ENCODE results near the gene DBF4. TPM values are rescaled to one million over a fixed set of nuclear protein-coding genes. Genes with fewer than 3 reads are reported as not detected.
"Not testable (repeated sequence)": the region's sequence is repeated elsewhere in the genome, so short reads cannot be mapped to it uniquely, and the experiment has no call there.

Gene DBF4
- total RNA-seq, 2 experiments from 2014 or later = 82.6 to 85.9 TPM

DNA sequence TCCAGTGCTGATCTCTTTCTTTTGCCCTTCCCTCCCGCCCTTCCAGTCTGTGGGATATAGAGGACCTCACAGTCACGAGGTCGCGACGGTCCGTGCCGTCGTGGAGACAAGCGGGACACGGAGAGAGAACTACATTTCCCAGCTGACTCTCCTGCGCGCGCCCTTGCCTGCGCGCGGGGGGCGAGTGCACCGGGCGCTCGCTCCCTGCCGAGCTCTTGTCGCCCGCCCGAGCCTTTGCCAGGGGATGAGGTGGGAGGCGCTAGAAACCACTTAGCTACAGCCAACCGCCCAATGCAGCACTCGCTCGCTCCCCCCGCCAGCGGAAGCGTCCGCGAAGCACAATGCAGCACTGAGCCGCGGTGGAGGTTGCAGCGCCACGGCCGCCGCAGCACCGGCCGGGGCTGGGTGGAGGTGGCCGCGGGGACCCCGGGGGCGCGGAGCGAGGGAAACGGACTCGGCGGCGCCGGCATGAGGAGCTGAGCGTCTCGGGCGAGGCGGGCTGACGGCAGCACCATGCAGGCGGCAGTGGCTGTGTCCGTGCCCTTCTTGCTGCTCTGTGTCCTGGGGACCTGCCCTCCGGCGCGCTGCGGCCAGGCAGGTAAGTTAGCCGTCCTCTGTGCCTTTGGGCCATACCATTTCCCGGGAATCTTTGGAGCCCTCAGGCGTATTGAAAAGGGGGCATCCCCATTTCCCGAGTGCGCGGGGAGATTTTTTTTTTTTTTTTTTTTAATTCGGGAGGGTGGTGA is 57.8 kb downstream of the DBF4 start, which contains the start of gene ADAM22:
TSS of gene ADAM22 (plus strand) at position 299 of the 746 bp plus-strand sequence. CDS start at position 514, 215 bp downstream.
- H3K4me3 Mint-ChIP-seq = peak within 1 kb of the TSS; percentile 88
- CTCF ChIA-PET = interaction anchor here (0.8 to 1.3 kb wide), 5 partner anchors 13 to 290 kb away, joined by 3 to 5 read pairs (median 3); no protein-coding TSS in a partner anchor
- ATAC-seq (peak; percentile 98), DNase-seq (peak; percentile 92)
- H3K27me3 Mint-ChIP-seq (ENCODE audit: low read depth) = peaks cover 31% of the 10 kb centered on the region
- H3K36me3 Mint-ChIP-seq (ENCODE audit: low read depth) = no peaks in the 10 kb centered on the region
- H3K9me3 Mint-ChIP-seq (ENCODE audit: insufficient read depth) = no peaks in the 10 kb centered on the region
- peaks cover 15% of the 10 kb centered on the region for H3K4me1 Mint-ChIP-seq (ENCODE audit: low read depth)
- peak within 1 kb of the TSS; percentile 81 for H3K27ac Mint-ChIP-seq
- POLR2A ChIA-PET = interaction anchor here (0.6 to 1.2 kb wide), 3 partner anchors 10 to 157 kb away, joined by 3 to 4 read pairs (median 3); no protein-coding TSS in a partner anchor

DNA sequence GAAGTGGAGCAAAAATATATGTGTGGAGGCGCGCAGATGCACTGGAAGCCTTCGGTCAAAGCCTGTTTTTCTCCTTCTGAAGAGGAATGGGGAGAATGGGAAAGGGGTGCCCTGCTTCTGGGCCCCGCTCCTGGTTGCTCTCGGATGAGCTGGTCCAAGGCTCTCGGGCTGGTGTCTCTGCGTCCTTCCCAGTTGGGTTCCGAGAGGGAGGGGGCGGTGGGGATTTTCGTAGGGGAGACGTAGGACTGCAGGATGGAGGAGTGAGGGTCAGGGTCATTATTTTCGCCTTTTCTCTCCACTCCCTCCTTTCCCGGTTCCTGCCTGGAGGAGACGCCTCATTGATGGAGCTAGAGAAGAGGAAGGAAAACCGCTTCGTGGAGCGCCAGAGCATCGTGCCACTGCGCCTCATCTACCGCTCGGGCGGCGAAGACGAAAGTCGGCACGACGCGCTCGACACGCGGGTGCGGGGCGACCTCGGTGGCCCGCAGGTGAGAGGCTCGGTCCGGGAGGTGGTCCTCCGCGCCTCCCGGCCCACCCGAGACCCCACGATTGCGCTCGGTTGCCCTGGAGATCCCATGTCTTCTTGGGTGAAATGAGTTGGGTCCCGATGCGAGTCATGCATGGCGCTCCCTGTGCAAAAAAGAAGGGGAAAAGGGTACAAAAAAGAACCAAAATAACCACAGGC is 58.5 kb downstream of the DBF4 start:
- peak overlapping the region; percentile 81 for H3K27ac Mint-ChIP-seq
- no peaks in the 10 kb centered on the region for H3K9me3 Mint-ChIP-seq (ENCODE audit: insufficient read depth)
- CTCF ChIA-PET = interaction anchor here (1.0 to 1.3 kb wide), 4 partner anchors 9 to 175 kb away, joined by 3 to 4 read pairs (median 3); no protein-coding TSS in a partner anchor
- H3K36me3 Mint-ChIP-seq (ENCODE audit: low read depth) = no peaks in the 10 kb centered on the region
- H3K27me3 Mint-ChIP-seq (ENCODE audit: low read depth) = peaks cover 26% of the 10 kb centered on the region
- POLR2A ChIA-PET = interaction anchor here (0.6 to 1.2 kb wide), 2 partner anchors 9 kb away, joined by 3 read pairs; no protein-coding TSS in a partner anchor
- H3K4me1 Mint-ChIP-seq (ENCODE audit: low read depth) = peaks cover 15% of the 10 kb centered on the region
- ATAC-seq = peak; percentile 8
- peak; percentile 32 for DNase-seq
- H3K4me3 Mint-ChIP-seq = peak overlapping the region; percentile 88

DNA sequence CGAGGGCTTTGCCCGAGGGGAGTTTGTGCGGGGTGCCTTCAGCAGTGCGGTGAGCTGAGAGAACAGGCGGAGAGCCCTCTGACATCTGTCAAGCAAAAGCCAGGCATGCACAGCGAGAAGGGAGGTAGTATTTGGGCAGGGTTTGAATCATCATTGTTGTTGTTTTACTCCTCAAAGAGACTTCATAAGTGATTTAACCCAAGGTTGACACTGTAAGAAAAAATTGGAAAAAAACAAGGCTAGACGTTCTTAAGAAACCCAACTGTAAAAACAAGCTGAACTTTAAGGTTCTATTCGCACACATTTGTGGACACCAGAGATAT is 59.1 kb downstream of the DBF4 start:
- ATAC-seq (no peak), DNase-seq (no peak)
- Mint-ChIP-seq H3K4me3 (peak overlapping the region; percentile 88), H3K27ac (no peak overlapping the region), H3K27me3 (ENCODE audit: low read depth) (peaks cover 26% of the 10 kb centered on the region), H3K36me3 (ENCODE audit: low read depth) (no peaks in the 10 kb centered on the region), H3K4me1 (ENCODE audit: low read depth) (peaks cover 15% of the 10 kb centered on the region), H3K9me3 (ENCODE audit: insufficient read depth) (no peaks in the 10 kb centered on the region)
- CTCF ChIA-PET = interaction anchor here (1.0 kb wide), 2 partner anchors 10 to 429 kb away, joined by 3 read pairs; no protein-coding TSS in a partner anchor
- POLR2A ChIA-PET = interaction anchor here (0.6 kb wide), 1 partner anchor 8 kb away, joined by 3 read pairs; no protein-coding TSS in a partner anchor

DNA sequence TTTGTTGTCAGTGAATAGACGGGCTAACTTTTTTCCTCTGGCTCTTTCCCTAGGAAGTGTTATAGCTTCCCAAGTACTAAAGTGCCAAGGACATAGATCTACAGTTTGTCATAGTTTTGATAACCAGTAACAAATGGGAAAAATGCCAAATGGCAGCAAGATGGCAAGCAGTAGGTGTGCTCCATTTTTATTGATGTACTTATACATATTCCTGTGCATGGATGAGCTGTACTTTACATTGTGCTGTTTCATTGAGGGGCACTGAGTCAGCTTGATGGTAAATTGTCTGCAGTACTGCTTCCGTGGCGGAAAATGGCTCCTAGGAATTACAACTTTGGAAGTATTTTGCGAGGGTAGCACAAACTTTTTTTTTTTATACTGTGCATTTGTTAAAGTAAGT is 64.8 kb downstream of the DBF4 start:
- Mint-ChIP-seq H3K4me1 (ENCODE audit: low read depth) (no peaks in the 10 kb centered on the region), H3K9me3 (ENCODE audit: insufficient read depth) (no peaks in the 10 kb centered on the region), H3K36me3 (ENCODE audit: low read depth) (no peaks in the 10 kb centered on the region), H3K27me3 (ENCODE audit: low read depth) (no peaks in the 10 kb centered on the region), H3K4me3 (no peak overlapping the region), H3K27ac (no peak overlapping the region)
- DNase-seq (no peak), ATAC-seq (no peak)
- ChIA-PET CTCF (no interaction called here), POLR2A (no interaction called here)

DNA sequence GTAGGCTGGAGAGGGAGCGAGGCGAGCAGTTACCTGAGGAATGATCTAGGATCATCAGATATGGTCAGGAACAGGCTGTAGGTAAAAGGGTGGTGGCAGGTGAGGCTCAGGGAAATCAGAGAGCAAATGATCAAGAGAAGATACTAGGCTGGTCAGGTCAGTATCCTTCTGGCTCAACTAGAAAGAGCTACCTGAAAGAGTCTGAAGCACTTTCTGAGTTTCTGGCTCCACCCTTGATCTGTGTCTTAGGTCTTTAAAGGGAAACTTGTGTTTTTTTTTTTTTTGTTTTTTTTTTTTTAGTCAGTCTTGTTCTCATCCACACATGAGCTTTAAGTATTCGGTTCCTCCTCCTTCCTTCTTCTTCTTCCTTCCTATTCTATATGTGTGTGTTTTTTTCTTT is 68.3 kb downstream of the DBF4 start:
- Mint-ChIP-seq H3K4me3 (no peak overlapping the region), H3K4me1 (ENCODE audit: low read depth) (no peaks in the 10 kb centered on the region), H3K27me3 (ENCODE audit: low read depth) (no peaks in the 10 kb centered on the region), H3K36me3 (ENCODE audit: low read depth) (no peaks in the 10 kb centered on the region), H3K27ac (no peak overlapping the region), H3K9me3 (ENCODE audit: insufficient read depth) (no peaks in the 10 kb centered on the region)
- DNase-seq = no peak
- CTCF ChIA-PET = no interaction called here
- POLR2A ChIA-PET = interaction anchor here (0.9 kb wide), 1 partner anchor 10 kb away, joined by 3 read pairs; the partner anchor contains the start of gene ADAM22
- ATAC-seq = no peak

DNA sequence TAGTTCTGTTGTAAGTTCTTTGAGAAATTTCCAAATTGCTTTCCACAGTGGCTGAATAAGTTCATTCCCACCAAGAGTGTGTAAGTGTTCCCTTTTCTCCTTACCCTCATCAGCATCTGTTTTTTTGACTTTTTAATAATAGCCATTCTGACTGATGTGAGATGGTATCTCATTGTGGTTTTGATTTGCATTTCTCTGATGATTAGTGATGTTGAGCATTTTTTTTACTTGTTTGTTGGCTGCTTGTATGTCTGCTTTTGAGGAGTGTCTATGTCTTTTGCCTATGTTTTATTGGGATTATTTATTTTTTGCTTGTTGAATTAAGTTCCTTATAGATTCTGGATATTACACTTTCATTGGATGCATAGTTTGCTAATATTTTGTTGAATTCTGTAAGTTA is 69.6 kb downstream of the DBF4 start:
- POLR2A ChIA-PET; H3K9me3 Mint-ChIP-seq (ENCODE audit: insufficient read depth); ATAC-seq; DNase-seq; H3K27me3 Mint-ChIP-seq (ENCODE audit: low read depth); H3K27ac Mint-ChIP-seq; H3K4me1 Mint-ChIP-seq (ENCODE audit: low read depth); H3K4me3 Mint-ChIP-seq; CTCF ChIA-PET; H3K36me3 Mint-ChIP-seq (ENCODE audit: low read depth): not testable (repeated sequence)

DNA sequence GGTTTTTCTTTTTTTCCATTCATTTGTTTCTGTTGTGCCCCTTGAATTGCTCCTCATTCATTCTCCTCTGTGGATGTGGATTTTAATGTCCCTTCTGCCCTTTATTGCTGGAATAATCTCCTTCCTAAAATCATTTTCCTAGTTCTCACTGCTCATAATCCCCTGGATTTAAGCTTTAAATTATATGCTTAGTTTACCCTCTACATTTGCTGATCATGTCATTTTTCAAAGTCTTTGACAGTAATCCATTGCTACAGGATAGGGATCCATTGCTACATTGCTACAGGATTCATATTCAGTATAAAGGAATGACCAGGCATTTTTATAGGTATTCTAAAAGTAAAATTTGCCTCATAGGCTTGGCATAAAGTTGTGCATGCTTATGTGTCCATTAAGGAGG is 72.1 kb downstream of the DBF4 start:
- Mint-ChIP-seq H3K36me3 (ENCODE audit: low read depth) (no peaks in the 10 kb centered on the region), H3K9me3 (ENCODE audit: insufficient read depth) (no peaks in the 10 kb centered on the region), H3K4me1 (ENCODE audit: low read depth) (no peaks in the 10 kb centered on the region), H3K4me3 (no peak overlapping the region), H3K27ac (no peak overlapping the region), H3K27me3 (ENCODE audit: low read depth) (no peaks in the 10 kb centered on the region)
- DNase-seq = no peak
- CTCF ChIA-PET = no interaction called here
- POLR2A ChIA-PET = no interaction called here
- no peak for ATAC-seq

Other genes starting within 250 kb of the DBF4 start
- gene RUNDC3B, start 248.1 kb upstream of the DBF4 start, total RNA-seq = under 1 TPM in 1 of 2 experiments, not detected in 1; 0.08 TPM
- 10 to 100 TPM; 49.1 to 52.4 TPM for gene SLC25A40, start 133 bp upstream of the DBF4 start, total RNA-seq
- 1 to 10 TPM; 2.2 to 3.1 TPM for gene ADAM22, start 57.8 kb downstream of the DBF4 start, total RNA-seq